ENCODE measurements around the gene DVL1. TPM values are rescaled to one million over a fixed set of nuclear protein-coding genes. Genes with fewer than 3 reads are reported as not detected.

The DVL1 gene
- polyA plus RNA-seq, 1 donor from 2014 or later: 100 TPM

DNA sequence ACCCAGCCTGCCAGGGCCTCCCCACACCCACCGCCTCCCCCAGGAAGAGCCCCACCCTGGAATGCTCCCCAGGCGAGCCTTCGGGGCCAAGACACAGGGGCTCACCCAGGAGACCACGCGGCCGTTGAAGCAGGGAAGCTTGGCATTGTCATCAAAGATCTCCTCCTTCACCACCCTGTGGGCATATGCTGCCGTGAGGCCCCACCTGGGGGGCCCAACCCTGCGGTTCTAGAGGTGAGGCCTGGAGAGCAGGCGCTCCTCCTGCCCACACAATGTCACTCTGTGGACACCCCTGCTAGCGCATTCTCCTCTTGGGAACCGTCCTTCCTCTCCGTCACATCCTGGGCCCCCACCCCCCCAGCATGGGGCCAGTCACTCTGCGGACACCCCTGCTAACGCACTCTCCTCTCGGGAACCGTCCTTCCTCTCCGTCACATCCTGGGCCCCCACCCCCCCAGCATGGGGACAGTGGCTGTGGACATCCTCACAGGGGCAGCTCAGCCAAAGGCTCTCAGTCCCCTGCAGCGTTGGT, 6.6 kb downstream of the DVL1 start:
- H4K20me1 ChIP-seq (ENCODE audit: insufficient read depth): peaks cover 9% of the 10 kb centered on the region
- H3K9me3 ChIP-seq (ENCODE audit: low read length): no peaks in the 10 kb centered on the region
- H3K9ac ChIP-seq (ENCODE audit: low read length): no peak overlapping the region
- H3F3A ChIP-seq (ENCODE audit: insufficient read depth, low read length, poor library complexity, severe bottlenecking): no peaks in the 10 kb centered on the region
- no peaks in the 10 kb centered on the region for H3K36me3 ChIP-seq (ENCODE audit: insufficient read depth, low read length)
- H3K79me2 ChIP-seq (replicated peaks; ENCODE audit: insufficient read depth, low read length): peaks cover 5% of the 10 kb centered on the region
- no peak overlapping the region for H3K4me3 ChIP-seq (ENCODE audit: low read length)
- H2AFZ ChIP-seq (ENCODE audit: low read depth, low read length): no peak overlapping the region
- H3K9me2 ChIP-seq (ENCODE audit: insufficient read depth, low read length): no peaks in the 10 kb centered on the region
- no peak overlapping the region for H3K4me2 ChIP-seq (ENCODE audit: low read length)
- H3K27me3 ChIP-seq (ENCODE audit: insufficient read depth, low read depth, low read length): no peaks in the 10 kb centered on the region
- no peak overlapping the region for H3K27ac ChIP-seq (ENCODE audit: low read length)
- no peak for TF ChIP-seq EP300 (conservative IDR thresholded peaks at IDR 0.05; ENCODE audit: poor library complexity, severe bottlenecking)

DNA sequence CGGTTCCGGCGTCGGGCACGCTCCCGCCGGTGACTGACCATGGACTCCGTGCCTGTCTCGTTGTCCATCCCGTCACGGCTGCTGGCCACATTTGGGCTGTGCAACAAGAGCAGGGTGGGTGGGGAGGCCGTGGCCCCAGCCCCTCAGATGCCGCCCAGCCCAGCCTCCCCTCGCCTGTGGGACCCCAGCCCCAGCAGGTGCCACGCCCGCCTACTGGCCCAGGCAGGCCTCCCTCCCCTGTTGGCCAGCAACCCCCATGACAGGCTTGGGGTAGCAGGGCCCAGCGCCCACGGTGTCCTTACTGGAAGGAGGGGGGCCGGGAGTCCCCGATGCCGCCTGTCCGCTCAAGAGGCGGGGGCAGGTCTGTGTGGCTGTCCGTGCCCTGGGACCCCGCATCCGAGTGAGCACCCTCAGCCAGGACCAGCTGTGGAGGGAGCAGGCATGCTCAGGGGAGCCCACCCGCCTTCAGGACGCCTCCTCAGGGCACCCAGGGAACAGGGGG, 7.1 kb downstream of the DVL1 start:
- H3K9me2 ChIP-seq (ENCODE audit: insufficient read depth, low read length): no peaks in the 10 kb centered on the region
- no peaks in the 10 kb centered on the region for H3K9me3 ChIP-seq (ENCODE audit: low read length)
- no peaks in the 10 kb centered on the region for H3F3A ChIP-seq (ENCODE audit: insufficient read depth, low read length, poor library complexity, severe bottlenecking)
- no peak overlapping the region for H3K9ac ChIP-seq (ENCODE audit: low read length)
- H2AFZ ChIP-seq (ENCODE audit: low read depth, low read length): no peak overlapping the region
- H3K79me2 ChIP-seq (replicated peaks; ENCODE audit: insufficient read depth, low read length): no peaks in the 10 kb centered on the region
- H3K27ac ChIP-seq (ENCODE audit: low read length): no peak overlapping the region
- peaks cover 9% of the 10 kb centered on the region for H4K20me1 ChIP-seq (ENCODE audit: insufficient read depth)
- TF ChIP-seq RAD21 (conservative IDR thresholded peaks at IDR 0.05): no peak
- no peak for TF ChIP-seq TAF1 (IDR thresholded peaks at IDR 0.05; ENCODE audit: low read depth)
- H3K4me3 ChIP-seq (ENCODE audit: low read length): no peak overlapping the region
- H3K27me3 ChIP-seq (ENCODE audit: insufficient read depth, low read depth, low read length): no peaks in the 10 kb centered on the region
- no peaks in the 10 kb centered on the region for H3K36me3 ChIP-seq (ENCODE audit: insufficient read depth, low read length)
- H3K4me2 ChIP-seq (ENCODE audit: low read length): no peak overlapping the region

- H3K27ac ChIP-seq (ENCODE audit: low read length): no peak overlapping the region
- no peak overlapping the region for H3K4me2 ChIP-seq (ENCODE audit: low read length)
- H2AFZ ChIP-seq (ENCODE audit: low read depth, low read length): no peak overlapping the region
- H4K20me1 ChIP-seq (ENCODE audit: insufficient read depth): peaks cover 9% of the 10 kb centered on the region
- H3K36me3 ChIP-seq (ENCODE audit: insufficient read depth, low read length): no peaks in the 10 kb centered on the region
- no peak for TF ChIP-seq TAF1 (IDR thresholded peaks at IDR 0.05; ENCODE audit: low read depth)
- TF ChIP-seq EZH2 (IDR thresholded peaks at IDR 0.05; ENCODE audit: borderline replicate concordance, insufficient read depth, low read length, poor library complexity, severe bottlenecking): no peak
- TF ChIP-seq SMC3 (conservative IDR thresholded peaks at IDR 0.05; ENCODE audit: poor library complexity): no peak
- no peak for TF ChIP-seq CTCF (IDR thresholded peaks at IDR 0.05; ENCODE audit: poor library complexity, severe bottlenecking)
- no peak for TF ChIP-seq MXI1 (conservative IDR thresholded peaks at IDR 0.05; ENCODE audit: poor library complexity, severe bottlenecking)
- TF ChIP-seq EP300 (conservative IDR thresholded peaks at IDR 0.05; ENCODE audit: poor library complexity, severe bottlenecking): no peak
- no peak for TF ChIP-seq POLR2AphosphoS5 (IDR thresholded peaks at IDR 0.05)
- no peak for TF ChIP-seq RAD21 (conservative IDR thresholded peaks at IDR 0.05)
- TF ChIP-seq REST (IDR thresholded peaks at IDR 0.05; ENCODE audit: borderline replicate concordance): no peak
- no peaks in the 10 kb centered on the region for H3K9me3 ChIP-seq (ENCODE audit: low read length)
- no peaks in the 10 kb centered on the region for H3K79me2 ChIP-seq (replicated peaks; ENCODE audit: insufficient read depth, low read length)
- no peaks in the 10 kb centered on the region for H3F3A ChIP-seq (ENCODE audit: insufficient read depth, low read length, poor library complexity, severe bottlenecking)
- H3K27me3 ChIP-seq (ENCODE audit: insufficient read depth, low read depth, low read length): no peaks in the 10 kb centered on the region
- H3K4me3 ChIP-seq (ENCODE audit: low read length): no peak overlapping the region
- H3K9me2 ChIP-seq (ENCODE audit: insufficient read depth, low read length): no peaks in the 10 kb centered on the region
- H3K9ac ChIP-seq (ENCODE audit: low read length): no peak overlapping the region
These were observed 7.6 kb downstream of the DVL1 start for GRCh38 chr1:1341549-1342021.
